Mucosa of descending colon (tissue), 3 donors: Measurements from ENCODE around the gene RNF11. TPM values are rescaled to one million over a fixed set of nuclear protein-coding genes. Genes with fewer than 3 reads are reported as not detected.

Experiments used
- ATAC-seq: fragments of 200-7000 bp; cut with Tn5 transposase; one replicate; pipeline ENCODE4 v1.9.1; 2020; ENCODE audit warnings: mild to moderate bottlenecking, moderate library complexity
- DNase-seq, 3 donors: peaks; one replicate each; pipeline ENCODE4 v3.0.0-alpha.2; 2020
- H3K36me3 ChIP-seq: fragments of 200-600 bp; one replicate; pipeline ENCODE4 v1.8.0; 2021; ENCODE audit warnings: low read depth, mild to moderate bottlenecking
- H3K4me1 ChIP-seq: fragments of 200-600 bp; one replicate; pipeline ENCODE4 v1.8.0; 2021; ENCODE audit warnings: low read depth, mild to moderate bottlenecking
- H3K4me3 ChIP-seq: fragments of 200-600 bp; one replicate; pipeline ENCODE4 v1.8.0; 2021; ENCODE audit warnings: mild to moderate bottlenecking
- H3K9me3 ChIP-seq: fragments of 200-600 bp; one replicate; pipeline ENCODE4 v1.8.0; 2021; ENCODE audit warnings: mild to moderate bottlenecking
- intact Hi-C, 2 donors: fragments of 100-400 bp; cut with DNase I in 1 of 2; cut with micrococcal nuclease in 1 of 2; formaldehyde crosslinking; loops; one replicate each; pipeline versions ENCODE4 v1.11.0 to v1.11.1; 2022; cut with DNase I, micrococcal nuclease
- total RNA-seq, 3 donors: library from RNA; stranded (reverse); fragmentation: NEBNext Ultra II Directional in 2 of 3; extraction: Animal tissue kit (Norgen Biotek cat#: 25700) in 2 of 3; gene quantifications; one replicate each; pipeline versions ENCODE4 v1.2.1 to v1.2.4, GENCODE V29; 2021 to 2023
- TF ChIP-seq, protein P1 (sequence below): fragments of 200-600 bp; IDR thresholded peaks from one replicate; pipeline ENCODE4 v1.8.0; 2022; ENCODE audit warnings: antibody characterized with exemption, mild to moderate bottlenecking
- donor health status: DM: no; HTN: no; CAD: no; lungs with moderate emphysema.
- donor health status: DM: no; HTN: no; CAD: no.
- donor health status: DM: no; HTN: yes; CAD: no.

RNF11 gene
- total RNA-seq, 3 donors from 2014 or later, result 66.7 to 117 (median 84.7) TPM

DNA sequence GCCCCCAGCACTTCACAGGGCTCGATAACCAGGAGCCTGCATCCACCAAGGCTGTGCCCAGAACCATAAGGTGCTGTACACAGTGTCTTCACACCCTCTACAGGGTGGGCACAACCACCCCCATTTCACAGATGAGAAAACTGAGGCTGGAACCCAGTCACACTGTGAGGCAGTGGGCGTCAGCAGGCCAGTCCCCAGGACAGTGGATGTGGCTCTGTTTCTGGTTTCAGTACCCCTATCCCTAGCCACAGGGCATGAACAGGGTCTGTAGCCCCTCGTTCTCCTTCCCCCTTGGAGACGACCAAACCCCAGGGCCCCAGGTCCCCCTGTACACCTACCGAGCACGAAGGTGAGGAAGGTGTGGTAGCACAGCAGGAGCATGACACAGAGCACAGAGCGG is 66.7 kb downstream of the RNF11 start:
- DNase-seq (no peak), ATAC-seq (no peak)
- no peak overlapping the region for H3K4me3 ChIP-seq
- no peaks in the 10 kb centered on the region for H3K9me3 ChIP-seq
- peaks cover 8% of the 10 kb centered on the region for H3K4me1 ChIP-seq
- intact Hi-C loops, result no loop called here
- TF ChIP-seq, protein P1, sequence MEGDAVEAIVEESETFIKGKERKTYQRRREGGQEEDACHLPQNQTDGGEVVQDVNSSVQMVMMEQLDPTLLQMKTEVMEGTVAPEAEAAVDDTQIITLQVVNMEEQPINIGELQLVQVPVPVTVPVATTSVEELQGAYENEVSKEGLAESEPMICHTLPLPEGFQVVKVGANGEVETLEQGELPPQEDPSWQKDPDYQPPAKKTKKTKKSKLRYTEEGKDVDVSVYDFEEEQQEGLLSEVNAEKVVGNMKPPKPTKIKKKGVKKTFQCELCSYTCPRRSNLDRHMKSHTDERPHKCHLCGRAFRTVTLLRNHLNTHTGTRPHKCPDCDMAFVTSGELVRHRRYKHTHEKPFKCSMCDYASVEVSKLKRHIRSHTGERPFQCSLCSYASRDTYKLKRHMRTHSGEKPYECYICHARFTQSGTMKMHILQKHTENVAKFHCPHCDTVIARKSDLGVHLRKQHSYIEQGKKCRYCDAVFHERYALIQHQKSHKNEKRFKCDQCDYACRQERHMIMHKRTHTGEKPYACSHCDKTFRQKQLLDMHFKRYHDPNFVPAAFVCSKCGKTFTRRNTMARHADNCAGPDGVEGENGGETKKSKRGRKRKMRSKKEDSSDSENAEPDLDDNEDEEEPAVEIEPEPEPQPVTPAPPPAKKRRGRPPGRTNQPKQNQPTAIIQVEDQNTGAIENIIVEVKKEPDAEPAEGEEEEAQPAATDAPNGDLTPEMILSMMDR, result no peak
- H3K36me3 ChIP-seq, result no peaks in the 10 kb centered on the region

GRCh38 chr1:51303315-51303714 is 67.2 kb downstream of the RNF11 start:
- H3K36me3 ChIP-seq, result no peaks in the 10 kb centered on the region
- no peak overlapping the region for H3K4me3 ChIP-seq
- TF ChIP-seq, protein P1, result no peak
- peaks cover 8% of the 10 kb centered on the region for H3K4me1 ChIP-seq
- intact Hi-C loops, result no loop called here
- ATAC-seq (no peak), DNase-seq (no peak)
- no peaks in the 10 kb centered on the region for H3K9me3 ChIP-seq

- DNase-seq (no peak), ATAC-seq (no peak)
- TF ChIP-seq, protein P1, result no peak
Observed at GRCh38 chr1:51303751-51304251, 67.7 kb downstream of the RNF11 start.

DNA sequence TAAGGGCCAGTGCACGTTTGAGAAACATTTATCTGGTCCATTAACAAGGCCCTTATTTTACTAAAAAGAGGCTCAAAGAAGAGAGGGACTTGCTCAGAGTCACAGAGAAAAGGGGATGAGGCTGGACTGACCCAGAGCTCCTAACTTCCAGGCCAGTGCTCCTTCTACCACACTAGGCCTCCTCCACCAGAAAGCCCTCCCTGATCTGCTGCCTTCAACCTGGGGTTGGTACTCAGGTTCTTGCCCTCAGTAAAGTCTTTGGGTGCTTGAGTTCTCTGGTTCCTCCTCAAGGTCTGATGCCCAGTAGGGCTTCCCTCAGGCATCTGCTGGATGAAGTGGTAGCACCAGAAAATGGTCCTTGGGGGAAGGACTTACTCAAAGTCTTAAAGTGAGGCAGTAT is 68.3 kb downstream of the RNF11 start:
- intact Hi-C loops, result no loop called here
- Histone ChIP-seq H3K9me3 (no peaks in the 10 kb centered on the region), H3K36me3 (no peaks in the 10 kb centered on the region), H3K4me3 (no peak overlapping the region), H3K4me1 (peaks cover 8% of the 10 kb centered on the region)
- DNase-seq, result no peak
- no peak for ATAC-seq
- TF ChIP-seq, protein P1, result no peak

More at GRCh38 chr1:51303751-51304251, 67.7 kb downstream of the RNF11 start:
- Histone ChIP-seq H3K9me3 (no peaks in the 10 kb centered on the region), H3K4me3 (no peak overlapping the region), H3K36me3 (no peaks in the 10 kb centered on the region), H3K4me1 (peaks cover 8% of the 10 kb centered on the region)
- intact Hi-C loops, result no loop called here

DNA sequence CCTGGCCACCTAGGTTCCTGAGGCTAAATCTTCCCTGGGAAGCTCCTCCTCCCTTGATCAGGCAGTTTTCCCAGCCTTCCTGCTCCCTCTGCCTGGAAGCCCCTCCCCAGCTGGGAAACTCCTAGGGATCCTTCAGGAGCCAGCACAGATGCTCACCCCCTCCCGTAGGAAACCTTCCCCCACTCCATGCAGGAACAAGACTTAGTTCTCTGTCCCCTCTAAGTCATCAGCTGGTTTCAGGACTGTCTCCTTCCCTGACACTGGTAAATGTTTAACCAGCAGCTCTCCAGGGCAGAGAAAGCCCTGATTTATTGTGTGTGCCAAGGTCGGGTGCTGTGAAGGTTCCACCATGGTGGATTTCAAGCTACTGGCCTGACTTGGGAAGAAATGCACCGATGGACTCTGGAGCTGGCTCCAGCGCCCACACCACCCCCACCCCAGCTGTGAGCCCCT is 69.3 kb downstream of the RNF11 start:
- ATAC-seq (peak; percentile 92), DNase-seq (peak in 2 of 3 donors; percentile 56 to 69)

More for the DNA sequence above, 69.3 kb downstream of the RNF11 start:
- H3K36me3 ChIP-seq, result no peaks in the 10 kb centered on the region
- intact Hi-C loops, result no loop called here
- peaks cover 8% of the 10 kb centered on the region for H3K4me1 ChIP-seq
- no peaks in the 10 kb centered on the region for H3K9me3 ChIP-seq
- no peak overlapping the region for H3K4me3 ChIP-seq
- TF ChIP-seq, protein P1, result no peak
